Forelimb muscle (tissue), 1 donor: ENCODE data around the gene KCTD16. TPM values are rescaled to one million over a fixed set of nuclear protein-coding genes. Genes with fewer than 3 reads are reported as not detected.

Source experiments
- DNase-seq: peaks from one replicate; pipeline ENCODE4 v3.0.0-alpha.2; 2013; ENCODE audit warnings: low read depth
- polyA plus RNA-seq: library from polyadenylated mRNA; unstranded; fragments of 120-200 nt; gene quantifications from one replicate; pipeline ENCODE4 v1.2.1, GENCODE V29; 2013; ENCODE audit not compliant: insufficient read length

KCTD16 gene
- polyA plus RNA-seq, 1 donor = 0.10 TPM

DNA sequence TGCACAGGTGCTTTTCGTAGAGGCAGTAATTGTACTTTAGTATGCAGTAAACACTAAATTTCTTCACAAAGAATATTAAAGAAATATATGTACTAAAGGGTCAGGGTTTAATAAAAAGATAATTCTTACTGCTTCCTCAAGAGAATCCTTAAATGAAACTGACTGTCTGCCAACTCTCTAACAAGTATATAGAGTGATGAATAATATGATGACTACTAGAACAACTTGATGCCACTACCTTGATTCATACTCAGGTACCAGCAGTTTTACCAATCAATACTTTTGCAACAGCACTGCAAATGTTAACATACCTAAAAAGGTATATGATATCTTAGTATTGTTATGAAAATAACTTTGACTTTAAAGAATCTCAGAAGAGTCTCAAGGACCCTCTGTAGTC, 4.0 kb upstream of the KCTD16 start:
- no peak for DNase-seq

DNA sequence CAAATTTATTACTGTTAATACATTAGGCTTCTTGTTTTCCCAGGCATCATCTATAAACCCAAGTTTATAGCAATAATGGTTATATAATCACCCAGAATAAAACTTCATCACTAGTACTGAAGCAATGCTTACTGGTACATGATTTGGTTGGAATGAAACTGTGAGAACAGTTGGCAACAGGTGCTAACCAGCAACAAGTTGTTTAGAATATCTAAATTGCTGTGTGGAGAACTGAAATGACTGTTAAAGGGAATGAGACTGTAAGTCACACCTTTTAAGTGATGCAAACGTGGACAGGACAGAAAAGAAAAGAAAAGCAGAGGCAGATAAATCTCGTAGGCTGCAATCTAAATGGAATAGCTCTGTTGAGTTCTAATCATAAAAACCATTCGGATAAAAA, 2.7 kb upstream of the KCTD16 start:
- no peak for DNase-seq

DNA sequence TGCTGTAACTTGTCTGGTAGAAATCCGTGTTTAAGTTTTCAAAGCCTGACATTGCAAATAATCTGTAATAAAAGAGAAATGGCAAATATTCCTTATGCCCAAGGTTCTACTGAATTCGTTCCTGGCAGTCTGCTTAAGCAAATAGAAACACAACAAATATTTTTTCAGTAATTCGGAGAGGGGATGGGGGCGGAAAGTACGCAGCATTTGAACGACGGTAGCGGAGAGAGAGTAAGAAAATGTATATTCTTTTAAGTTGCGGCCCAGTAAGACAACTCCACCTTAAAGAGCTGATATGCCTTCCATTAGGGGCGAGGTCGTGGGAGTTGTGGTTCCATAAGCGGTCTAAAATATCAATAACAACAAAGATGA, 783 bp upstream of the KCTD16 start:
- DNase-seq = no peak

DNA sequence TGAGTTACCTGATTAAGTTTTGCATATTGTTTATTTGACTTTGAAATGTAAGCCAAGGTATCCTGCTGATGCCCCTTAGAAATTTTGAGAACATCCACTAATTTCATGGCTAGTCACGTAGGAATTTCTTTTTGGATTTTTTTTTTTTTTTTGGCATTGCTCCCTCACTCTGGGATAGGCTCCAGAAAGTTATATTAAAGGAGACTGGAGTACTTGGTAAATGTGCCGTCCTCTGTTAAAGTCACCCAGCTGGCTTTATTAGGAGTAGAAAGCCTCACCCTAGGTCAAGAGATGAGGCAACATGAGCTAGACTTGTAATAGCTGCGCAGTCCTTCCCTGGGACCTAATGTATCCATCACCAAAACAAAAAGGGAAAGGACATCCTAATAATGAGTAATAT, 3.1 kb downstream of the KCTD16 start:
- DNase-seq = no peak

DNA sequence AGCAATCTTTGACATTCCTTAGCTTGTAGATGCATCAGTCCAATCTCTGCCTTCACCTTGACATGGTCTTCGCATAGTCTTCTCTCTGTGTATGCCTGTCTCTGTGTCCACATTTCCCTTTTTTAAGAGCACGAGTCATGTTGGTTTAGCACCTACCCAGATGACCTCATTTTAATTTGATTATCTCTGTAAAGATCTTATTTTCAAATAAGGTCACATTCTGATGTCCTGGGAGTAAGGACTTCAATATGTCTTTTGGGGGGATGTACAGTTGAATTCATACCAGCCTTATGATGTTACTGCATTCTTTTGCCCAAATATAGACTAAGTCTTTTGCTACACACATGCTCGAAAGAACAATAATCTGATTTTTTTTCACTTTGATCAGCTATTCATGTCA, 6.9 kb downstream of the KCTD16 start:
- no peak for DNase-seq

DNA sequence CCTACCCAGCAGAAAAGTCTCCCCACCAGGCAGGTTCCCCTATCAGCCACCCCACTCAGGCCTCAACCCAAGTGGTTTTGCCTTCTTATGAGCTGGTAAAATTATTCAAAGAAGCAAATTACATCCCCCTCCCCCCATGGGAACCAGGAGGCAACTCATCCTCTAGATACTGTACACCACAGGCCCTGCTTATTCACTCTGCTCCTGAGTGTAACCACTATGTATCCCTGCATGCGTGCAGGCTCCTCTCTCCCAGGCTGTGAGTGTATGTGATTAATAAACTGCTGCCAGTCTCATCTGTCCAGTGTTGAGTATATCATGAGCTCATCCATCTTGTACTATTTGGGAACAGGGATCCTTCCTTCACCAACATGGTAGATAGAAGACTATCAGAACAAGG, 8.6 kb downstream of the KCTD16 start:
- DNase-seq = no peak

DNA sequence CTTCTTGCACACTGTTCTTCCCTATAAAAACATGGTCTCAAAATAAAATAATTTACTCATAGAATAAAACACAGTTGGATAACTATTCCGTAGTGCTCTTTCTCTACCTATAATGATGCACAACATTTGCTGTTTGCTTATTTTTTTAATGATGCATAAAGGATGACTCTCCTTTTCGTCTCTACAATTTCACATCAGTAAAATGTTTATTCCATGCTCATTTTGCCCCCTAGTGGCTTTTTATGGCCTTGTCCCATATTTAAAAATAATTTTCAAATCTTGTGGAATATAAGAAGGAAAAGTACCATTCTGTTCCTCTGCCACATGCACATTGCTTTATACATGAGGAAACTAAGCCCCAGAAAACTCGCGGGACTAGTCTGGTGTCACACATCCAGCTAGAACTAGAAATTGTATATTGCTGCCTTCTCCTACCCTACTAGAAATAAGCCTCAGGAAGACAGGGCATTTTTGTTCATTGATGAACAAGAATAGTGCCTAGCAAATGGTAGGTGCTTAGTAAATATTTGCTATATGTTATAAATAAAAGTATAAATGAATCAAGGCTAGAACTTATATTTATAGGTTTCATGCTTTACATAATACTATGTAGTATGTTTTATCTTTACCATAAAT, 12.7 kb downstream of the KCTD16 start:
- DNase-seq = no peak

DNA sequence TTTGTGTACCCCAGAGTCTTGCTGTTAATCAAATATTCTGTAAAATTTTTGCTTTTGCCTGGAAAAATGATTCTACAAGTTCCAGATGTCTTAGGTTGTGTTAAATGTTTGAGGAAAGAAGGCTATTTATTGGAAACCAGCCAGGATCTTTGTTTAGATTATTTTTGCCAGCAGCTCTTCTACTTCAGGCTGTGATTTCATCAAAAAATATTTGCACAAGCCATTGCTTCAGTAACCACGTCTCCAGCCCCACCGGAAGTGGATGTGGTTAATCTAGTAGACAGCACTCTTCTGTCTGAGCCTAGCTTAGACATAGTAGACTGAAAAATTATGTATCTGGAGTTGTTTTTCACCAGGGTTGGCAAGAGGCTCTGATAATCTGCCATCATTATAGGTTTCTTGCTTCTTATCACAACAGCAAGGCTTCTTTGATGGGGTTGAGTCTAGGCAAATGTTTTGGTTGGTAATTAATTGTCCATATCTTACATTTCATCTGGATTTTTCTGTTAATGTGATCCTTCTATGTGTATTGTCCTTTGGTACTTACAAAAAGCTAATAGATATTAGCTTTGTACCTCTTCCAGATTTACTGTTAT, 17.1 kb downstream of the KCTD16 start:
- DNase-seq = peak; percentile 34

DNA sequence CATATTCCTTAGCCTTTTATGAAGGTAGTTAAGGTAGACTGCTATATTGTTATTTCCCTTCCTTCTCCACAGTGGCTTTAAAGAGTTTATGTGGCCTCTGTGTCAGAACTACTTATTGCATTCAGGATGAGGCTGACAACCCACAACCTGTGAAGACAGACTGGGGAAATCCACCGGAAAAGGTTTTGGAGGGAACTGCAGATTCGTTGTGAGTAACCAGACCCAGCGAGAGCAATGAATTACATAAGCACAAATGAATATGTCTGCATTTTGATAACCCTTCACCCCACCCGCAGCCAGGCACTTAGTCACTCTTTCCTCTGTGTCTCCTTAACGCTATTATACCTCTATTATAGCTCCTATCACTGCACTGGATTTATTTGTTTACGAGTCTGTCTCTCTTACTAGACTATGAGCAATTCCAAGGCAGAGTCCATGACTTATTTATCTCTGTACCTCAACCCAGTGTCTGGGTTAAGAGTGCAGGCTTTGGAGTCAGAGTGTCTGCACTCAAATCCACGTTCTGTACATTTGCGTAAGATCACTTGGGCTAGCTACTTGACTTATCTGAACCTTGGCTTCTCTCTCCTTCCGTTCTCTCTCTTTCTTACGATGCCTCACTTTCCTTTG, 19.2 kb downstream of the KCTD16 start:
- no peak for DNase-seq

DNA sequence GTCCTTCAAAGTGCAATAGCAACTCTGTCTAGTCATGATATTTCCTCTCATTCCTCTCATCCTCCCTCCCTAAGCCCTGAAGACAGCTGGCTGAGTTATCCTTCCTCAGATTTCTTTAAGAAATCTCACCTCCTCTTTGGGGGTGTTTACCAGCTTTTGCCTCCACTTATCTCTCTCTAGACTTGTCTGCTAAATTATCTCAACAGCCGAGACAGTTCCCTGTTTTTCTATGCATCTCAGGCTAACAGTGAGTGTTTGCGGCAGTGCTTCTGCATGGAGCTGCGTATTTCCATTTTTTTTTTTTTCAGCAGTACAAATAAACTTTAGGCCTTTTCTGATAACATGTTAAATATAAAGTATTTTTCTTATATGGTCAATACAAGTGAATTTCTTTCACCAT, 20.9 kb downstream of the KCTD16 start:
- DNase-seq = no peak

DNA sequence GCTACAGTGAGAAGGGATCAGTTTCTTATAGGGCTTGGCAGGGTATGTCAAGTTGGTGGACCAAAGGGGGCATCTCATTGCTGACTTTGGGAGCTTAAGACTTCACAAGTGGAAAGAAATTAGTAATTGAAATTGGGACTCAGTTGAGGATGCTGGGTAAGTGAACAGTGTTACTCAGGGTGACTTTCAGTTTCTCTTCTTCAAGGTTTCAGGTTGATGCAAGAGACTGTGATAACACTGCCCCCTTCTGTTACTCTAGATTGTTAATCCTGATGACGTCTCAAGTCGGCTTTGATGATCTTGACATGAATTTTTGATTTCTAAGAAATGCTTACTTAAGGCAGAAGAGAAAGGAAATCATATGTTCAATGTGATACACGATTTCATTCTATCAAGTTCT, 21.3 kb downstream of the KCTD16 start:
- DNase-seq = no peak

DNA sequence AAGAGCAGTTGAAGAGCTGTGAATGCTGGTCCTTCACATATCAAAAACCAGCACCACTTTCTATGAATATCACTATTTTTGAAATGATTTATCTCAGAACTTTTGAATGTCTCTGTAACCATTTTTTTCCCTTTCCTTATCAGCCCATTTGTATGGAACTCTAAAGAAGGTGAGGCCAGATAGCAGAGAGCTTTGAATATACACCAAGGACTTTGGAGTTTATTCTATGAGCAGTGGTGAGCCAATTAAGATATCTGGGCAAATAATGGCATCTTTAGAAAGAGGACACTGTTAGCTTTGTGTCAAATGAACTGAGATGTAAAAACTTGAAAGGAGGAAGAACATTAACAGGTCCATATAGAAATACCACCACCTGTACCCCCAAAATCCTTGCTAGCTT, 22.0 kb downstream of the KCTD16 start:
- no peak for DNase-seq

DNA sequence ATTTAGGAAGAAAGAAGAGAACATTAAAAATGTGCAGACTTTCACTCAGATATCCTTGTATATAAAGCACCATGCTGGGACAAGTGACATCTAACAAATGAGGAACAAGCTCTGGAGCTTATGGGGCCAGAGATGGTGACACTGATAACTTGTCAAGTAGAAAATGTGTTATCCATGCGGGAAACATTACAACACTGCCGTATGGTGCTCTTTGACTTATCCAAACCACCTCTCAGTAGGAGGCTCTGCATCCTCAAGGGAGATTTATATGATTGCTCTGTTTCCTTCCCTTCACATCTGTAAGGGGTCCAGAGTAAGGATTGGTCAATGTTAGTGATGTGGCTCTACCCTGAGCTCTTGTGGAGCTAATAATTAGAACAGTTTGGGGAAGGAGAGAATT, 23.5 kb downstream of the KCTD16 start:
- no peak for DNase-seq

DNA sequence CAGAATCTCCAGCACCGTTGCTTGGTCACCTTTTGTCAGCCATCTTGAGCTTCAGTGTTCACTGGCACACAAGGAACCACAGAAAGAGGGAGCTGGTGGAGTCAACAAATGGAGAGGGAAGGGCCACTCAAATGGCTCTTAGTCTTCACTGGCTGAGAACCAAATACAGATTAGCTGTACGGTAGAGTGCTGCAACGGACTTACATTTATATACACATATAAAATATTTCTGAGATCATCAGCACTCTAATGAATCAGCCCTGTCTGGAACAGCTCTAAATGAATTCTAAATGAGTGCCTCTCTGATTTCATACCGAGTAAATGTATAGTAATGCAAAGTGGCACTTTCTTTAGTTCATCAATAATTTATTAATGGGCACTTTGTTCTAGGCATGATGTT, 24.8 kb downstream of the KCTD16 start:
- no peak for DNase-seq

DNA sequence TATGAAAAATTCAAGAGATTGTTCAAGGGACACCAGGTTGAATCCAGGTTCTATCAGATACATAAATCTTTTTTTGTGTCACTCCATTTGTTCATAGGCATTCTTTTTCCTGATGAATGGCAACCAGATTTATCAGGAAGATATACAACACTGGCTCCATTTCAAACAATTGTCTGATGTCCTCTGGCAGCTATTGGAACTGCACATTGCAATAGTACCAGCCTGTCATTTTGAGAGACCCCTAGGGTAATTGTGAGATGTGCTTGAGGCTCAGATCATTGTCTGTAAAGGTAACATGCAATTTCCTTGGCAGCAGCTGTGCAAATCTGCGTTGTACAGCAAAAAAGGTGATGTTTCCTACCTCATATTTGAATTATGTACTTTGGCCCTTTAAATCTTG, 25.9 kb downstream of the KCTD16 start:
- no peak for DNase-seq

DNA sequence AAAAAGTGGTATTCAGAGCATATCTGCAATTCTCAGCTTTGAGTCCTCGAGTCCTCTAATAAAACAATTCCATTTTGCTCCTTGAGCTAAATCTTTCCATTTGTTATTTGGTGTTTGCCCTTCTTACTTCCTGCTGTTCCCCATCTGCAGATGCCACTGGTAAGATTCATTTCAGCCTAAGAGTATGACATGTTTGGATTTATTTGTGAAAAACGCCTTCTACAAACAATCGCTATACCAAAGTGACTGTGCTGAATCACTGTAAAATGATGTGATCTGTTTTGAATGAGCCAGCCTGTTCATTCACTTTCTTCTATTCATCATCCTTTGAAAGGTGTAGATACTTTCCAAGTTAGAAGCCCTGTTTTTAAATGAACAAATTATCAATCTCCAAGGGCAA, 27.7 kb downstream of the KCTD16 start:
- DNase-seq = no peak

DNA sequence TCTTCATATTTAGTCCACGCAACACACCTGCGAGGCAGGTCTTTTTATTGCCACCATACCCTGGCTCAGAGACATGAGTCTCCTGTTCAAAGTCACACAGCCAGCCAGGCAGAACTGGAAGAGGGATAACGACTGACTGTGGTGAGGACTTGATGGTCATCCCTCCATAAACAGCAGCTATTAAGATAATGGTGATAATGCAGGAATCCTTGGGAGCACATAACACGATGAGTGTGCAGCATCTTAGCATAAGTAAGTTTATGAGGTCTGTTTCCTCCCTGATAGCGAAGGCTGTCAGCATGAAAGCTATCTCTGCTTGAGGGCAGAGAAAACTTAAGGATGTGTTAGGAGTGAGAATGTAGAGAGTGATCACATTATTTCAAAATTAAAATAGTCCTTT, 30.9 kb downstream of the KCTD16 start:
- DNase-seq = no peak

DNA sequence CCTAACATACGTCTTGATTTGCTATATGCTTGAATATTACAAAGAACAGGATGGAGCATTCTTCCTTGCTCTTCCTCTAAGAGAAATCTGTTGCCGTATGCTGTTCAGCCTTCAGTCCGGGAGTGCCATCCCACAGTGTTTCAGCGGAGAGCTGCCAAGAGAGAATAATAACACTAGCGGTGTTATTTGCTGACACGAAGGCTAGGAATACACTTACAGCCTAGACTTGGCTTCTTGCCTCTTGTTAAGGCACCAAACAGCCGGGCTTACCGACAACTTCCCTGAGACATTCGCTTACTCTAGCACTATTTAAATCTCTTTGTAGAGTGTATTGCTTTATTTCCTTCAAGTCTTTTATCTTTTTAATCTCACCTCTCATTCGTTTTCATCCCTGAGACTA, 31.4 kb downstream of the KCTD16 start:
- no peak for DNase-seq

DNA sequence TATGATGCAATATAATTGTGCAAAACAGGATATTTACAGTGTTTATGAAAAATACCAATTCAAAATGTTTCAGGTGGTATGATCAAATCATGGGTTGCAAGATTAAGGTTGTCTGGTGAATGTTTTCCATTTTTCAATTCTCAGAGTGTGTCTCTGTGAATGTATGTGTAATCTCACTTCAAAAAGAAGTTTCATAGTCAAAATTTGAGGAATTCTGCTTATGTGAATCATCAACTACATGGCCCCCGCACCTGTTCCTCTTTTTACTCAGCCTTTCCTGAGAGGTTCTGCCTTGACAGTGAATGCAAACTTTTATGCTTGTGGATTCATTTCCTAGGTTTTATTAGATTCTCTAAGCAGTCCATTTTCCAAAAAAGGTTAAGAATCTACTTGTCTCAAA, 32.1 kb downstream of the KCTD16 start:
- DNase-seq = no peak

DNA sequence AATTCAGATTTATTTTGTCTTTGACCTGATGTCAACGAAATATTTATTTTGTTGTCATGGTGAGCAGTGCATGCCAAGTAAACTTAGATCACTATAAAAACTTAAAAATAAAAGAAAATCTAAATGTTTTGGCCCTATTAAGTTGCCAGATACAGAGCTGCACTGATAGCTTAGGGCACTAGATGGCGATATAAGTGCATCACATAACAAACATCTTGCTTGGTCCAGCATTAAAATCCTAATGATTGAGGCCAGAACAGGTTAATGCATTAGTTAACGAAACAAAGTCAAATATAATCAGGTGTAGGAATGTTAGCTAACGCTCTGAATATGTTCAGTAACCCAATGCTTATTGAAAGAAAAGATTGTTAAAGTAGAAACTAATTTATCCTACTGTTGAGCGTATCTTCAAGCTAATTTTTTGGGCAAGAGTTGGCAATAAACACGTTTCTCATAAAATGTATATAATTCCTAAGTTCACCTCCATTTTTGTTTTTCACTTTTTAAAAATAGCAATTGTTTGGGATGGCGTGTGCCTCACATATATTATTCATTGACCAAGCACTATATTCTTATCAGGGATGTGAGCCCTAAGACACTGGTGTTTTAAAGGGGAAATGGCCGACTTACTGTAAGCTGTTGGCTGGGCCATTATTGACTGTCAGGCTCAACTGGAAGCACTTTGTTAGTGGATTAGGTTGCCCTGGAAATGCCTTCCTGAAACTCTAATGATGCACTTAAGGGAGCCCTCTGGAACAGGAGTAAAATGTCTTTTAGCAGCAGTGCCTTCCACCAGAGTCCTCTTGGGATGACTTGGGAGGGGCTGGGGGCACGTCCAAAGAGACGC, 33.3 kb downstream of the KCTD16 start:
- DNase-seq = peak; percentile 47

DNA sequence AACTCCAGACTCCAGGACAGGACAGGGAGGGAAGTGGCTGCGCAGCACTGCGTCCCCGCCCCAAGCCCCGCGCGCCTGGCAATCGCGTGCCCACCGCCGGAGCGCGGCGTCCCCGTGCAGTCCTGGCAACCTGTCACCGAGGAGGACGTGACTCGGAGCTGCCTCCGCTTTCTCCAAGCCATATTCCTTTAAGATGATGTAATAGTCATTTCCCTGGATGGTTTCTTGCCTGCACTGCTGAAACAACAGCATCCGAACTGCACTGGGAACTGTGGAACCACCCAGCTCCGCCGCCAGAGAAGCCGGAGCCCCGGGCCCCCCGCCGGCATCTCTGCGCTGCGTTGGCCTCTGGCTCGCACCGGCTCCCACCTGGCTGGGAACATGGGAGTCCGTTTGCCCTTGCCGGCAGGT, 34.5 kb downstream of the KCTD16 start:
- no peak for DNase-seq

DNA sequence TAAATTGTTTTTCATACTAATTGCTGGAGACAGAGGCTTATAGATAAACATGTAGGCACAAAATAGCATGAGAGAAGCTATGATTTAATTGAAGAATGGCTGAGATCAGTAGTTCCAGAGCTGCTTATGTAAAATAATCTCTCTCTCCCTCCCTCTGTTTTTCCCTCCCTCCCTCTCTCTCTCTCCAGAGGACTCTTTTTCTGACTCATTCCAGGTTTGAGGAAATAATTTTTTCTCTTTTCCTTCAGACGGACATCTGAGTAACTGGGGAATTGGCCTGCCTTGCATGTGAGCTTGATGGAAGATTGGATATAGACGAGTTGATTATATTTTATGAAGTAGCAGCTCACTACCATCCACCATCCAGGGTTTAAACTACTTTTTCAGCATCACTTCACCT, 35.5 kb downstream of the KCTD16 start:
- no peak for DNase-seq
